ENCODE data around the gene GPHN.

Gene GPHN

GRCh38 chr14:66629499-66629898 lies 121.6 kb downstream of the GPHN start:
- Histone ChIP-seq H3K4me1 (ENCODE audit: control insufficient read depth, insufficient read depth, low read length) (peaks cover 10% of the 10 kb centered on the region; the same call in 1 of the 2 replicates), H3K27me3 (ENCODE audit: control insufficient read depth, insufficient read depth, low read length) (no peaks in the 10 kb centered on the region), H3K9me3 (ENCODE audit: control insufficient read depth, insufficient read depth, low read length) (no peaks in the 10 kb centered on the region), H3K27ac (ENCODE audit: low read depth, low read length) (no peak overlapping the region), H3K9ac (ENCODE audit: low read depth, low read length) (no peak overlapping the region), H3K4me3 (ENCODE audit: low read depth, low read length) (no peak overlapping the region), H3K36me3 (ENCODE audit: control insufficient read depth, insufficient read depth, low read length) (no peaks in the 10 kb centered on the region)

DNA sequence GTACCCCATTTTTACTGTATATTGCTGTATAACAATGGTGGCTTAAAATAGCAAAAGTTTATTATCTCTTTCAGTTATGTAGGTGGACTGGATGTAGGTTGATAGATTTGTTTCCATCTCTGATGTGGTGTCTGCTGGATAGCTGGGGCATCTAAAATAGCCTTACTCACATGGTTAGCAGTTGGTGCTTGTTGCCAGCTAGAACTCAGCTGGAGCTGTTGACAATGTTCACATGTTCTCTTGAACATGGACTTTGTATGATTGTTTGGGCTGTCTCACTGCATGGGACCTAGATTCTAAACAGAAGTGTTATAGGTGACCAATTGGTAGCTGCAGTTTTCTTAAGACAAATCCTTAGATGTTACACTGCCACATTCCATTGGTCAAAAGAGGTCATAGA lies 126.9 kb downstream of the GPHN start:
- H3K4me3 ChIP-seq (ENCODE audit: low read depth, low read length), result no peak overlapping the region

GRCh38 chr14:66635435-66635834 lies 127.5 kb downstream of the GPHN start:
- Histone ChIP-seq H3K9me3 (ENCODE audit: control insufficient read depth, insufficient read depth, low read length) (no peaks in the 10 kb centered on the region), H3K4me3 (ENCODE audit: low read depth, low read length) (no peak overlapping the region), H3K4me1 (ENCODE audit: control insufficient read depth, insufficient read depth, low read length) (no peaks in the 10 kb centered on the region), H3K36me3 (ENCODE audit: control insufficient read depth, insufficient read depth, low read length) (no peaks in the 10 kb centered on the region), H3K9ac (ENCODE audit: low read depth, low read length) (no peak overlapping the region), H3K27me3 (ENCODE audit: control insufficient read depth, insufficient read depth, low read length) (no peaks in the 10 kb centered on the region), H3K27ac (ENCODE audit: low read depth, low read length) (no peak overlapping the region)

More for the DNA sequence above, 126.9 kb downstream of the GPHN start:
- H3K9ac ChIP-seq (ENCODE audit: low read depth, low read length), result no peak overlapping the region
- H3K27ac ChIP-seq (ENCODE audit: low read depth, low read length), result no peak overlapping the region
- H3K27me3 ChIP-seq (ENCODE audit: control insufficient read depth, insufficient read depth, low read length), result no peaks in the 10 kb centered on the region
- H3K4me1 ChIP-seq (ENCODE audit: control insufficient read depth, insufficient read depth, low read length), result no peaks in the 10 kb centered on the region
- H3K9me3 ChIP-seq (ENCODE audit: control insufficient read depth, insufficient read depth, low read length), result no peaks in the 10 kb centered on the region
- H3K36me3 ChIP-seq (ENCODE audit: control insufficient read depth, insufficient read depth, low read length), result no peaks in the 10 kb centered on the region

- H3K36me3 ChIP-seq (ENCODE audit: control insufficient read depth, insufficient read depth, low read length), result no peaks in the 10 kb centered on the region
- H3K4me3 ChIP-seq (ENCODE audit: low read depth, low read length), result no peak overlapping the region
- H3K9ac ChIP-seq (ENCODE audit: low read depth, low read length), result no peak overlapping the region
- H3K4me1 ChIP-seq (ENCODE audit: control insufficient read depth, insufficient read depth, low read length), result no peaks in the 10 kb centered on the region
- H3K27ac ChIP-seq (ENCODE audit: low read depth, low read length), result no peak overlapping the region
- H3K27me3 ChIP-seq (ENCODE audit: control insufficient read depth, insufficient read depth, low read length), result no peaks in the 10 kb centered on the region
- H3K9me3 ChIP-seq (ENCODE audit: control insufficient read depth, insufficient read depth, low read length), result no peaks in the 10 kb centered on the region
These were observed 128.3 kb downstream of the GPHN start for GRCh38 chr14:66636240-66636639.

GRCh38 chr14:66638689-66639088 lies 130.7 kb downstream of the GPHN start:
- Histone ChIP-seq H3K4me1 (ENCODE audit: control insufficient read depth, insufficient read depth, low read length) (no peaks in the 10 kb centered on the region), H3K9me3 (ENCODE audit: control insufficient read depth, insufficient read depth, low read length) (no peaks in the 10 kb centered on the region), H3K4me3 (ENCODE audit: low read depth, low read length) (no peak overlapping the region), H3K27ac (ENCODE audit: low read depth, low read length) (no peak overlapping the region), H3K36me3 (ENCODE audit: control insufficient read depth, insufficient read depth, low read length) (no peaks in the 10 kb centered on the region), H3K27me3 (ENCODE audit: control insufficient read depth, insufficient read depth, low read length) (no peaks in the 10 kb centered on the region), H3K9ac (ENCODE audit: low read depth, low read length) (no peak overlapping the region)

DNA sequence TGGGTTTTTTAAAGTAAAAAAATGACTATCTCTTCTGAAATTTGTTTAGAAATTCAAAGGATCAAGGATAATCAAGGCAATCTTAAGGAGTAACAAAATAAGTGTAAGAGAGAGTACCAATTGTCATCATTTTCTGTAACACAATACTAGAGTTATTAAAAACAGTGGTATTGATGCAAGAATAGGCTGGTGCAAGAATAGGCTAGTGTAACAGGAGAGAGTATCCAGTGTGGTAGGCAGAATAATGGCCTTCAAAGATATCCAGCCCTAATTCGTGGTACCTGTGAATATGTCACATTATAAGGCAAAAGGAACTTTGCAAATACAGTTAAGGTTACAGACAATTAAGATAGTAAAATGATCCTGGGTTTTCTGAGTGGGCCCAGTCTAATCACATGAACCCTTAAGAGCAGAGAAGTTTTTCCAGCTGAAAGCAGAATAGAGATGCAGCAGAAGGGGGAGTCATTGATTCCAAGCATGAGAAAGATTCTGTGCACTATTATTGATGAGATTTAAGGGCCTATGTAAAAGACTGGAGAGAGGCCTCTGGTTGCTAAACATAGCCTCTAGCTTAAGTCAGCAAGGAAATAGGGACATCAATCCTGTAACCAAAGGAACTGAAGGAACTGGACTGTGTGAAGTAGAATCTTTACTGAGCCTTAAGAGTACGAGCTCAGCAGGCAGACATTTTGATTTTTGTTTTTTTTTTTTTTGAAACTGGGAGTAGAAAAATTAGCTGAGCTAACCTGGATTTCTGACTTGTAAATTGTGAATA lies 134.1 kb downstream of the GPHN start:
- Histone ChIP-seq H3K27me3 (ENCODE audit: control insufficient read depth, insufficient read depth, low read length) (no peaks in the 10 kb centered on the region), H3K4me3 (ENCODE audit: low read depth, low read length) (no peak overlapping the region), H3K27ac (ENCODE audit: low read depth, low read length) (no peak overlapping the region), H3K4me1 (ENCODE audit: control insufficient read depth, insufficient read depth, low read length) (peaks cover 7% of the 10 kb centered on the region; the same call in 1 of the 2 replicates), H3K36me3 (ENCODE audit: control insufficient read depth, insufficient read depth, low read length) (no peaks in the 10 kb centered on the region), H3K9me3 (ENCODE audit: control insufficient read depth, insufficient read depth, low read length) (no peaks in the 10 kb centered on the region), H3K9ac (ENCODE audit: low read depth, low read length) (no peak overlapping the region)

- H3K4me3 ChIP-seq (ENCODE audit: low read depth, low read length), result no peak overlapping the region
- H3K36me3 ChIP-seq (ENCODE audit: control insufficient read depth, insufficient read depth, low read length), result no peaks in the 10 kb centered on the region
- H3K9ac ChIP-seq (ENCODE audit: low read depth, low read length), result no peak overlapping the region
- no peaks in the 10 kb centered on the region for H3K9me3 ChIP-seq (ENCODE audit: control insufficient read depth, insufficient read depth, low read length)
- H3K27me3 ChIP-seq (ENCODE audit: control insufficient read depth, insufficient read depth, low read length), result no peaks in the 10 kb centered on the region
- H3K4me1 ChIP-seq (ENCODE audit: control insufficient read depth, insufficient read depth, low read length), result peaks cover 7% of the 10 kb centered on the region; the same call in 1 of the 2 replicates
- H3K27ac ChIP-seq (ENCODE audit: low read depth, low read length), result no peak overlapping the region
These were observed 135.4 kb downstream of the GPHN start for GRCh38 chr14:66643344-66643743.

DNA sequence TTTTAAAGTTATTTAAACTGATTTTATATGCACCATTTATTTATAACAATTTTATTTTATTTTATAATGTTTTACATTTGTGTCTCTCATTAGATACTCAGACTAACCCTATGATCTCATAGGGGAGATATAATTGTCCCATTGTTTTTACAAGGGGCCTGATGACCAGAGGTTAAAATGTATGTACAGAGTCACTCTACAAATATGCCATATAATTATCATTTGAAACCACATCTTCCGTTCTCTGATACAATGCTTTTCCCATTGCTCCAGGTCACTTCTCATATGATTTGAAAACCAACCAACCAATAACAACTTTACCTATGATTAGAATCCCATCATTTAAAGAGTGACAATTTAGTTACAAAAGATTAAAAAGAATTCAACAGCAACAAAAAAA lies 137.8 kb downstream of the GPHN start:
- H3K27me3 ChIP-seq (ENCODE audit: control insufficient read depth, insufficient read depth, low read length), result no peaks in the 10 kb centered on the region

DNA sequence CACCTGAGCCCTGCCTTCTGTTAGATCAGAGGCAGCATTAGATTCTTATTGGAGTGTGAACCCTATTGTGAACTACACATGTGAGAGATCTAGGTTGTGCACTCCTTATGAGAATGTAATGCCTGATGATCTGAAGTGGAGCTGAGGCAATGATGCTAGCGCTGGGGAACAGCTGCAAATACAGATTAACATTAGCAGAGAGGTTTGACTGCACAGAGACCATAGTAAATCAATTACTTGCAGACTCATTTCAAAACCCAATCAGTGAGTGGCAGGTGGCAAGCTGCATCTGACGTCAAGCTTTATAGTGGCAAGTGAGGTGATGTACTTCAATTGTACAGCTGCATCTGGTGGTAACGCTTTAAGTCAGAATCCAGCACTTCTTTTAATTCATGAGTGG lies 141.6 kb downstream of the GPHN start:
- Histone ChIP-seq H3K27me3 (ENCODE audit: control insufficient read depth, insufficient read depth, low read length) (no peaks in the 10 kb centered on the region), H3K4me3 (ENCODE audit: low read depth, low read length) (no peak overlapping the region), H3K4me1 (ENCODE audit: control insufficient read depth, insufficient read depth, low read length) (peaks cover 17% of the 10 kb centered on the region), H3K9ac (ENCODE audit: low read depth, low read length) (no peak overlapping the region), H3K27ac (ENCODE audit: low read depth, low read length) (no peak overlapping the region), H3K9me3 (ENCODE audit: control insufficient read depth, insufficient read depth, low read length) (no peaks in the 10 kb centered on the region), H3K36me3 (ENCODE audit: control insufficient read depth, insufficient read depth, low read length) (no peaks in the 10 kb centered on the region)

More for the DNA sequence above, 137.8 kb downstream of the GPHN start:
- Histone ChIP-seq H3K4me1 (ENCODE audit: control insufficient read depth, insufficient read depth, low read length) (peaks cover 7% of the 10 kb centered on the region; the same call in 1 of the 2 replicates), H3K4me3 (ENCODE audit: low read depth, low read length) (no peak overlapping the region), H3K9me3 (ENCODE audit: control insufficient read depth, insufficient read depth, low read length) (no peaks in the 10 kb centered on the region), H3K27ac (ENCODE audit: low read depth, low read length) (no peak overlapping the region), H3K36me3 (ENCODE audit: control insufficient read depth, insufficient read depth, low read length) (no peaks in the 10 kb centered on the region), H3K9ac (ENCODE audit: low read depth, low read length) (no peak overlapping the region)

DNA sequence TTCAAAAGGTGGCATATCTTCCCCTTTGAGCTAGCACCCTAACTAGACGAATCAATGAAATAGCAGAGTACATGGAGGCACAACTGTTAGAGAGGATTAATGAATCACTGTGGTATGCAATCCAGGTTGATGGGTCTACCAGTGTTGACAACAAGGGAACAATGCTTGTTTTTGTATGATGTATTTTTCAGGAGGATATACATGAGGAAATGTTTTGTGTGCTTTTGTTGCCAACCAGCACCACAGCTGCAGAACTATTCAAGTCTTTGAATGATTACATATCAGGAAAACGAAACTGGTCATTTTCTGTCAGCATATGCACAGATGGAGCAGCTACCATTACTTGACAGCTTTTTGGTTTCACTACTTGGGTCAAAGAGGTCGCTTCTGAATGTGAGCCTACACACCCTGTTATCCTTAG lies 142.6 kb downstream of the GPHN start:
- peaks cover 13% of the 10 kb centered on the region for H3K4me1 ChIP-seq (ENCODE audit: control insufficient read depth, insufficient read depth, low read length)
- H3K27me3 ChIP-seq (ENCODE audit: control insufficient read depth, insufficient read depth, low read length), result no peaks in the 10 kb centered on the region
- H3K36me3 ChIP-seq (ENCODE audit: control insufficient read depth, insufficient read depth, low read length), result no peaks in the 10 kb centered on the region
- no peak overlapping the region for H3K9ac ChIP-seq (ENCODE audit: low read depth, low read length)
- H3K9me3 ChIP-seq (ENCODE audit: control insufficient read depth, insufficient read depth, low read length), result no peaks in the 10 kb centered on the region
- H3K4me3 ChIP-seq (ENCODE audit: low read depth, low read length), result no peak overlapping the region
- no peak overlapping the region for H3K27ac ChIP-seq (ENCODE audit: low read depth, low read length)

- H3K9ac ChIP-seq (ENCODE audit: low read depth, low read length), result no peak overlapping the region
- peaks cover 13% of the 10 kb centered on the region for H3K4me1 ChIP-seq (ENCODE audit: control insufficient read depth, insufficient read depth, low read length)
- H3K27me3 ChIP-seq (ENCODE audit: control insufficient read depth, insufficient read depth, low read length), result no peaks in the 10 kb centered on the region
- H3K9me3 ChIP-seq (ENCODE audit: control insufficient read depth, insufficient read depth, low read length), result peaks cover 4% of the 10 kb centered on the region; the same call in 1 of the 2 replicates
- H3K27ac ChIP-seq (ENCODE audit: low read depth, low read length), result no peak overlapping the region
- H3K36me3 ChIP-seq (ENCODE audit: control insufficient read depth, insufficient read depth, low read length), result no peaks in the 10 kb centered on the region
- no peak overlapping the region for H3K4me3 ChIP-seq (ENCODE audit: low read depth, low read length)
These were observed 143.7 kb downstream of the GPHN start for GRCh38 chr14:66651536-66652220.

Measured in HUES48 (cell line).